Upper lobe of left lung (tissue), 6 donors: ENCODE results near the gene ROR2. TPM values are rescaled to one million over a fixed set of nuclear protein-coding genes. Genes with fewer than 3 reads are reported as not detected.

ENCODE experiments used
- ATAC-seq, 2 donors: fragments of 200-7000 bp; cut with Tn5 transposase; one replicate each; pipeline ENCODE4 v1.9.1; 2022; ENCODE audit warnings: mild to moderate bottlenecking in 2 of 2, moderate library complexity in 2 of 2; ENCODE audit not compliant: low FRiP score in 2 of 2
- DNase-seq, 2 donors: peaks; one replicate each; pipeline ENCODE4 v3.0.0-alpha.2; 2019 to 2020
- H3K27ac ChIP-seq, 4 donors: fragments of 200-600 bp; sonication (generic); one replicate each; pipeline ENCODE4 v1.5.1; 2016 to 2019
- H3K27me3 ChIP-seq, 4 donors: fragments of 200-600 bp; sonication (generic); one replicate each; pipeline ENCODE4 v1.5.1; 2017 to 2019
- H3K36me3 ChIP-seq, 4 donors: fragments of 200-600 bp; sonication (generic); one replicate each; pipeline ENCODE4 v1.5.1; 2016 to 2019
- H3K4me1 ChIP-seq, 4 donors: fragments of 200-600 bp; sonication (generic); one replicate each; pipeline ENCODE4 v1.5.1; 2018 to 2019
- H3K4me3 ChIP-seq, 4 donors: fragments of 200-600 bp; sonication (generic); one replicate each; pipeline ENCODE4 v1.5.1; 2017 to 2019; ENCODE audit warnings: mild to moderate bottlenecking in 2 of 4, moderate library complexity in 1 of 4
- H3K9me3 ChIP-seq, 4 donors: fragments of 200-600 bp; sonication (generic); one replicate each; pipeline ENCODE4 v1.5.1; 2018 to 2019
- EP300 ChIP-seq, 4 donors: sonication (generic); formaldehyde crosslinking; IDR thresholded peaks; one replicate each; pipeline ENCODE4 v1.5.1; 2017; ENCODE audit warnings: antibody characterized with exemption in 4 of 4, control low read depth in 2 of 4
- POLR2A ChIP-seq, 4 donors: fragments of 450-650 bp; IDR thresholded peaks; one replicate each; pipeline ENCODE4 v1.5.1; 2016 to 2017; ENCODE audit warnings: antibody characterized with exemption in 4 of 4, mild to moderate bottlenecking in 2 of 4
- POLR2AphosphoS5 ChIP-seq, 2 donors: sonication (generic); formaldehyde crosslinking; IDR thresholded peaks; one replicate each; pipeline ENCODE4 v1.5.1; 2017; ENCODE audit warnings: antibody characterized with exemption in 2 of 2
- WGBS, 2 donors: methylation state at CpG; one replicate each; pipeline ENCODE4 v1.1.5; 2017 to 2018; 5-methylcytosine and 5-hydroxymethylcytosine counted together
- total RNA-seq, 6 donors: library from RNA; depleted of rRNA in 4 of 6; stranded (reverse); fragments of >200 nt in 4 of 6; gene quantifications; one replicate each; pipeline versions ENCODE4 v1.1.0 to v1.2.1, GENCODE V29; 2016 to 2021
- TF ChIP-seq, protein P1 (sequence below), 6 experiments: fragments of 450-650 bp in 4 of 6; fragments of 200-600 bp in 2 of 6; sonication (generic) in 2 of 6; IDR thresholded peaks; one replicate each; pipeline ENCODE4 v1.5.1; 2016 to 2019; ENCODE audit warnings: antibody characterized with exemption in 6 of 6
- donor health status: DM: no; HTN: no; CAD: no; lungs with moderate emphysema.
- donor health status: DM: no; HTN: yes; CAD: no; lungs with severe emphysema.

The ROR2 gene
- total RNA-seq, 6 donors from 2014 or later, result 2.7 to 8.1 (median 3.4) TPM

DNA sequence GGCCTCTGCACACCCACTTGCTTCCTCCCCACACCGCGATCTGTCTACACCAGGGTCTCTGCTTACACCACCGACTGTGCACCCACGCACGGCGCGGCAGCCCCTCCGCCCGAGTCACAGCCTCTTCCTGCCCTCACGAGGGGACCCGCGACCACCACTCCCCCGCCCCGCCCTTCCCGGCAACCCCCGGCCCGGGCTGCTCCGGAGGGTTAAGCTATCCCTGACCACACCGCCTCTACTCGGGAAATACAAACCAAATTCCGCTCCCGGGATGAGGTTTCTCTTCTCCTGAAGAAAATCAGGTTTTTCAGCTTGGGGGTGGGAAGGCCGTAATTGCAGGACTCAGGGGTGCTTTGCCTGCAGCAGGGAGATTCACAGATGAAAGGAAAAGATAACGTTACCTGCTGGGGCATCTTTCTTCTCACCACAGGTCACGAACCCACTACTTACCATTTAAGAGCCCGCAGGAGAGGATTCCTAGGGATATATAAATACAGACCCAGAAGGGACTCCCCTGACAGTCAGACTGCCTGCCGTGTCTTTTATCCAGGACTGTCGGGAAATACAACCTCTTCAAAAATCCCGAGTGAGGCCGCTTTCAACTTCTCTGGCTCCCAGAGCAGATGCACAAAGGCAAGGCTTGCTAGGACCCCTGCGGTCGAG is 63.5 kb downstream of the ROR2 start:
- TF ChIP-seq POLR2AphosphoS5 (IDR thresholded peaks at IDR 0.05) (no peak), POLR2A (IDR thresholded peaks at IDR 0.05) (no peak), EP300 (IDR thresholded peaks at IDR 0.05) (no peak)
- H3K4me3 ChIP-seq, result no peak overlapping the region
- H3K27ac ChIP-seq, result no peak overlapping the region
- 53 to 77% methylated on average over 25 to 32 of the region's 32 CpGs for WGBS, 2 donors
- peaks cover 0 to 4% (median 1%) of the 10 kb centered on the region in 4 donors for H3K4me1 ChIP-seq
- peak in 1 of 2 donors; percentile 13 for ATAC-seq
- H3K36me3 ChIP-seq, result no peaks in the 10 kb centered on the region
- no peaks in the 10 kb centered on the region for H3K9me3 ChIP-seq
- no peaks in the 10 kb centered on the region for H3K27me3 ChIP-seq
- DNase-seq, result peak in 1 of 2 donors; percentile 79

DNA sequence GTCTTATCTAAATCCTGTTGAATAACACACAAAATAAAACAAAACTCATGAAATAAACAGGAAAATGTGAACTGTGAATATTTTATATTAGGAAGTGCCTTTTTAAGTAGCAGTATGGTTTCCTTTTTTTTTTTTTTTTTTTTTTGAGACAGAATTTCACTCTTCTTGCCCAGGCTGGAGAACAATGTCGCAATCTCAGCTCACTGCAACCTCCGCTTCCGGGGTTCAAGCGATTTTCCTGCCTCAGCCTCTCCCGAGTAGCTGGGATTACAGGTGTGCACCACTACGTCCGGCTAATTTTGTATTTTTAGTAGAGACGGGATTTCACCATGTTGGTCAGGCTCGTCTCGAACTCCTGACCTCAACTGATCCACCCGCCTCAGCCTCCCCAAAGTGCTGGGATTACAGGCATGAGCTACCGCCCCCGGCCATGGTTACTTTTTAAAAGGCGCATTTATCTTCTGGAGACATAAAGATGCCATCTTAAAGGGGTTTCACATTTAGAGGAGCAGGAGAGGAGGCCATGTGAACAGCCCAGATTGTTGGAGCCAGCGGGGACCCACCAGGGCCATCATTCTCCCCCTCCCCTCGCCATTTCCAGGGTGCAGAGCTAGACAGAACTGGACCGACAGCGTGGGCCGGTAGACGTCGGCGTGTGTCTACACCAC is 64.1 kb downstream of the ROR2 start:
- Histone ChIP-seq H3K9me3 (no peaks in the 10 kb centered on the region), H3K36me3 (no peaks in the 10 kb centered on the region), H3K27ac (peak overlapping the region in 1 of 4 donors; percentile 27), H3K27me3 (no peaks in the 10 kb centered on the region), H3K4me3 (no peak overlapping the region), H3K4me1 (peaks cover 0 to 4% (median 1%) of the 10 kb centered on the region in 4 donors)
- WGBS, 2 donors, result 68 to 80% methylated on average over 22 of the region's 22 CpGs
- TF ChIP-seq EP300 (IDR thresholded peaks at IDR 0.05) (no peak), POLR2A (IDR thresholded peaks at IDR 0.05) (no peak), POLR2AphosphoS5 (IDR thresholded peaks at IDR 0.05) (no peak)
- TF ChIP-seq, protein P1, sequence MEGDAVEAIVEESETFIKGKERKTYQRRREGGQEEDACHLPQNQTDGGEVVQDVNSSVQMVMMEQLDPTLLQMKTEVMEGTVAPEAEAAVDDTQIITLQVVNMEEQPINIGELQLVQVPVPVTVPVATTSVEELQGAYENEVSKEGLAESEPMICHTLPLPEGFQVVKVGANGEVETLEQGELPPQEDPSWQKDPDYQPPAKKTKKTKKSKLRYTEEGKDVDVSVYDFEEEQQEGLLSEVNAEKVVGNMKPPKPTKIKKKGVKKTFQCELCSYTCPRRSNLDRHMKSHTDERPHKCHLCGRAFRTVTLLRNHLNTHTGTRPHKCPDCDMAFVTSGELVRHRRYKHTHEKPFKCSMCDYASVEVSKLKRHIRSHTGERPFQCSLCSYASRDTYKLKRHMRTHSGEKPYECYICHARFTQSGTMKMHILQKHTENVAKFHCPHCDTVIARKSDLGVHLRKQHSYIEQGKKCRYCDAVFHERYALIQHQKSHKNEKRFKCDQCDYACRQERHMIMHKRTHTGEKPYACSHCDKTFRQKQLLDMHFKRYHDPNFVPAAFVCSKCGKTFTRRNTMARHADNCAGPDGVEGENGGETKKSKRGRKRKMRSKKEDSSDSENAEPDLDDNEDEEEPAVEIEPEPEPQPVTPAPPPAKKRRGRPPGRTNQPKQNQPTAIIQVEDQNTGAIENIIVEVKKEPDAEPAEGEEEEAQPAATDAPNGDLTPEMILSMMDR (IDR thresholded peaks at IDR 0.05), result no peak
- DNase-seq (no peak), ATAC-seq (no peak)

DNA sequence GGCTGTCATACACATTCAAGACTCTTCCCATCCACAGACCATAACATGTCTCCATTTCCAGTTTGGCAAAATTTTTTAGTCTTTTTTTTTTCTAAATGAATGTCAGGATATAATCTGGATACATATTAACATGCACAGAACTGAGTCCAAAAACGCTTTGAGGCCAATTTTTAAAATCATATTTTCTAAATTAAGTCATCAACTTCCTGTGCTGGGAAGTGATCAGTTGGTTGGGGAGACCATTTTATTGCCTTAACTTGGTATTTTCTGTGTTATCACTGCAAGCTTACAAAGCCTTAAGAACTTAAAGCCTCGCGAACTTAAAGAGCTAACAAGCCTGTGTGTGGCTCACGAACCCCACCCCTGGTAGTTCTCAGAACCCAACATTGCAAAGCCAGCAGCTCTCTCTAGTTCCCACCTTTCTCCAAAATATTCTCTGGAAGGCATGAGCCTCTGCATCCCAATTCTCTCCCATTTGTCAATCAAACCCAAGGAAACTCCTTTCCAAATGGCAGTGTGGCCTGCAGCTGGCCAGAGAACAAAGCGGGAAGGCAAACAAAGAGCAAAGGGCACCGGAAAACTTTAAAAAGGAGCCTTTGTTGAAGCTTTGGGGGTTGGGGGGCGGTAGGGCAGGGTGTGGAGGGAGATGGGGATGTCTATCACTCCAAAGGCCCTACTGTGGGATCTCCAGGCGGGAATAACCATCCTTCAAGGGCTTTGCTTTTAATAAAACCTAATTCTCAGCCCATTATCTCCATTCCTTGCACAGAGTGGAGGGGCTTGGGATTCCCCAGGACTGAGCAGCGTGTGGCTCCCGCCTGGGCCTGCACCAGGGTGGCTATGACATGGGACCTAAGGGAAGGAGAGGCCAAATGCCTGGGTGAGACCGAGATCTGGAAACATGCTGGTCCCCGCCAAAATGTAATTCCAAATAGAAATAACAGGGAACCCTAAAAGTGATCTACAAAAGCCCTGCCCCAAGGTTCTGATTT is 65.0 kb downstream of the ROR2 start:
- TF ChIP-seq POLR2AphosphoS5 (IDR thresholded peaks at IDR 0.05), result no peak
- TF ChIP-seq, protein P1 (IDR thresholded peaks at IDR 0.05), result no peak
- TF ChIP-seq EP300 (IDR thresholded peaks at IDR 0.05), result no peak
- no peak for TF ChIP-seq POLR2A (IDR thresholded peaks at IDR 0.05)
- H3K27me3 ChIP-seq, result no peaks in the 10 kb centered on the region
- DNase-seq (no peak), ATAC-seq (no peak)
- peak overlapping the region in 2 of 4 donors; percentile 34 to 49 for H3K27ac ChIP-seq
- 82% methylated on average over 12 of the region's 12 CpGs for WGBS, 2 donors
- no peaks in the 10 kb centered on the region for H3K36me3 ChIP-seq
- no peaks in the 10 kb centered on the region for H3K9me3 ChIP-seq
- peaks cover 0 to 4% (median 1%) of the 10 kb centered on the region in 4 donors for H3K4me1 ChIP-seq
- no peak overlapping the region for H3K4me3 ChIP-seq

DNA sequence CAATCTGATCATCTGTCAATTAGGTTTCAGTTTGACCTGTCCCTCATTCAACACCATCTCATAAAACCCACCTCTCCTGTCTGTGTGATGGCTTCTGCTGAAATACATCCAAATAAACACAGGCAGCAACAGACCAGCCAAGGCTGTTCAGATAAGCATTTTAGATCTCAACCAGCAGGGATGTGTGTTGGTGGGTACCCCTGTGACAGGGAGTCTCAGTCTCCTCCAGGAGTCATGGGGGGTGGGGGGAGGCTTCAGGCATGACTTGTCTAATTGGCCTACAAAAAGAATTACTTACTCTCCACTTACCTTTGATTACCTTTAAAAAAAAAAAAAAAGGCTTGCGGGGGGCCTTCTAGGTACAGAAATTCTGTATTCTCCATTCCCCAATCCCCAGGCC is 65.9 kb downstream of the ROR2 start:
- TF ChIP-seq POLR2AphosphoS5 (IDR thresholded peaks at IDR 0.05), result no peak
- TF ChIP-seq, protein P1 (IDR thresholded peaks at IDR 0.05), result no peak
- no peak for TF ChIP-seq POLR2A (IDR thresholded peaks at IDR 0.05)
- no peak for TF ChIP-seq EP300 (IDR thresholded peaks at IDR 0.05)
- H3K4me1 ChIP-seq, result peaks cover 0 to 4% (median 1%) of the 10 kb centered on the region in 4 donors
- H3K9me3 ChIP-seq, result no peaks in the 10 kb centered on the region
- no peaks in the 10 kb centered on the region for H3K36me3 ChIP-seq
- DNase-seq (no peak), ATAC-seq (no peak)
- peak overlapping the region in 1 of 4 donors; percentile 34 for H3K27ac ChIP-seq
- WGBS, 2 donors, result 94 to 100% methylated on average over 1 of the region's 1 CpG
- no peak overlapping the region for H3K4me3 ChIP-seq
- no peaks in the 10 kb centered on the region for H3K27me3 ChIP-seq
